HCT116 (cell line): Measurements from ENCODE around the gene RAB31. TPM values are rescaled to one million over a fixed set of nuclear protein-coding genes. Genes with fewer than 3 reads are reported as not detected.

Source experiments
- ATAC-seq: fragments of 200-7000 bp; cut with Tn5 transposase; 2 replicates; pipeline ENCODE4 v1.9.1; 2020; ENCODE audit warnings: mild to moderate bottlenecking, moderate library complexity
- BruUV-seq: library from RNA; stranded (reverse); fragments of 400-500 nt; replicated peaks from 2 replicates; lab custom pipeline; 2021; lab: Mats Ljungman, UMichigan
- CTCF ChIA-PET: fragments of 300-600 bp; sonication (Branson Sonifier 250); formaldehyde crosslinking; loops from one replicate; lab custom pipeline; 2021; ENCODE audit warnings: antibody characterized with exemption; lab: Charles Lee
- POLR2A ChIA-PET: fragments of 300-600, 350-600 bp; sonication (Branson Sonifier 250); formaldehyde crosslinking; loops from one replicate; lab custom pipeline; 2021; ENCODE audit warnings: antibody characterized with exemption; lab: Charles Lee
- RAD21 ChIA-PET, 2 experiments: fragments of 300-600 bp; sonication (Branson Sonifier 250); formaldehyde crosslinking; loops; one replicate each; lab custom pipeline; 2023; ENCODE audit warnings: low total read pairs in 2 of 2; ENCODE audit not compliant: uncharacterized antibody in 2 of 2, unreplicated experiment in 2 of 2, low non-redundant PET in 1 of 2; lab: Charles Lee
- DNase-seq: peaks from one replicate; pipeline ENCODE4 v3.0.0-alpha.2; 2010; ENCODE audit warnings: low read depth, low spot score
- H2AFZ ChIP-seq: fragments of 200-600 bp; shearing (Covaris generic), sonication (generic); 2 replicates; pipeline ENCODE4 v1.6.1; 2017; ENCODE audit warnings: low read depth, mixed run types, mixed read lengths, antibody characterized with exemption, low read length; ENCODE audit not compliant: poor library complexity, severe bottlenecking
- H3K27ac ChIP-seq: 2 replicates; pipeline ENCODE4 v1.5.1; 2012; ENCODE audit warnings: low read depth, low read length
- H3K27me3 ChIP-seq: fragments of 200-600 bp; sonication (generic); 2 replicates; pipeline ENCODE4 v1.6.1; 2016; ENCODE audit warnings: mixed run types, low read length, mixed read lengths; ENCODE audit not compliant: insufficient read depth
- H3K36me3 ChIP-seq, 2 experiments: fragments of 200-500 bp in 1 of 2; fragments of 200-600 bp in 1 of 2; sonication (Bioruptor generic) in 1 of 2; sonication (generic) in 1 of 2; 2 replicates each; pipeline versions ENCODE4 v1.5.1 to v1.6.1; 2014 to 2016; ENCODE audit warnings: low read length in 2 of 2, inconsistent platforms in 1 of 2, mixed read lengths in 1 of 2, mixed run types in 1 of 2; ENCODE audit not compliant: insufficient read depth in 2 of 2, control insufficient read depth in 1 of 2
- H3K4me1 ChIP-seq, 2 experiments: fragments of 200-600 bp in 1 of 2; sonication (generic) in 1 of 2; 2 replicates each; pipeline versions ENCODE4 v1.5.1 to v1.6.1; 2012 to 2017; ENCODE audit warnings: low read length in 2 of 2, inconsistent platforms in 1 of 2, mild to moderate bottlenecking in 1 of 2, mixed read lengths in 1 of 2, mixed run types in 1 of 2, moderate library complexity in 1 of 2; ENCODE audit not compliant: insufficient read depth in 2 of 2, control insufficient read depth in 1 of 2
- H3K4me2 ChIP-seq: fragments of 200-600 bp; sonication (generic); 2 replicates; pipeline ENCODE4 v1.6.1; 2017; ENCODE audit warnings: mixed run types, low read length, mixed read lengths
- H3K4me3 ChIP-seq, 2 experiments: fragments of 200-600 bp in 1 of 2; sonication (generic) in 1 of 2; replicated peaks in 1 of 2; 2 replicates each; pipeline ENCODE4 v1.5.1; 2011 to 2016; ENCODE audit warnings: low read length in 2 of 2, control low read depth in 1 of 2, low read depth in 1 of 2, mild to moderate bottlenecking in 1 of 2, mixed read lengths in 1 of 2, mixed run types in 1 of 2
- H3K79me2 ChIP-seq: fragments of 200-600 bp; sonication (generic); 2 replicates; pipeline ENCODE4 v1.6.1; 2017; ENCODE audit warnings: mild to moderate bottlenecking, mixed run types, low read length, moderate library complexity, mixed read lengths; ENCODE audit not compliant: insufficient read depth
- H3K9ac ChIP-seq: fragments of 200-600 bp; sonication (generic); 2 replicates; pipeline ENCODE4 v1.6.1; 2016; ENCODE audit warnings: low read length, mixed read lengths
- H3K9me2 ChIP-seq: fragments of 200-600 bp; sonication (generic), shearing (Covaris generic); 2 replicates; pipeline ENCODE4 v1.6.1; 2017; ENCODE audit warnings: mixed run types, mild to moderate bottlenecking, moderate library complexity; ENCODE audit not compliant: insufficient read depth
- H3K9me3 ChIP-seq, 2 experiments: fragments of 200-500 bp in 1 of 2; fragments of 200-600 bp in 1 of 2; sonication (Bioruptor generic) in 1 of 2; sonication (generic) in 1 of 2; 2 replicates each; pipeline ENCODE4 v1.6.1; 2014 to 2017; ENCODE audit warnings: low read length in 2 of 2, mixed read lengths in 2 of 2, inconsistent platforms in 1 of 2, low read depth in 1 of 2, mild to moderate bottlenecking in 1 of 2, mixed run types in 1 of 2, moderate library complexity in 1 of 2; ENCODE audit not compliant: control insufficient read depth in 1 of 2, insufficient read depth in 1 of 2
- H4K20me1 ChIP-seq: fragments of 200-600 bp; sonication (generic), shearing (Covaris generic); 2 replicates; pipeline ENCODE4 v1.6.1; 2017; ENCODE audit warnings: mixed run types, mild to moderate bottlenecking, moderate library complexity; ENCODE audit not compliant: insufficient read depth
- ATF3 ChIP-seq: IDR thresholded peaks from 2 replicates; pipeline ENCODE4 v1.6.1; 2012
- CBX3 ChIP-seq: IDR thresholded peaks from 2 replicates; pipeline ENCODE4 v1.6.1; 2012; ENCODE audit warnings: low read depth
- CEBPB ChIP-seq: IDR thresholded peaks from 2 replicates; pipeline ENCODE4 v1.6.1; 2012; ENCODE audit warnings: low read depth
- EGR1 ChIP-seq: IDR thresholded peaks from 2 replicates; pipeline ENCODE4 v1.6.1; 2012; ENCODE audit warnings: low read depth
- EZH2 ChIP-seq: fragments of 200-600 bp; sonication (generic); IDR thresholded peaks from 2 replicates; pipeline ENCODE4 v1.6.1; 2017; ENCODE audit warnings: antibody characterized with exemption, mixed run types
- JUND ChIP-seq: IDR thresholded peaks from 2 replicates; pipeline ENCODE4 v1.6.1; 2012
- MAX ChIP-seq: IDR thresholded peaks from 2 replicates; pipeline ENCODE4 v1.6.1; 2012
- POLR2A ChIP-seq: IDR thresholded peaks from 2 replicates; pipeline ENCODE4 v1.7.0; 2011; ENCODE audit warnings: borderline replicate concordance; ENCODE audit not compliant: insufficient read depth, insufficient read length; ENCODE audit errors: extremely low read depth
- SIN3A ChIP-seq: IDR thresholded peaks from 2 replicates; pipeline ENCODE4 v1.6.1; 2012; ENCODE audit warnings: low read depth
- SP1 ChIP-seq: IDR thresholded peaks from 2 replicates; pipeline ENCODE4 v1.6.1; 2012; ENCODE audit warnings: low read depth
- SRF ChIP-seq: IDR thresholded peaks from 2 replicates; pipeline ENCODE4 v1.6.1; 2012; ENCODE audit warnings: low read depth
- intact Hi-C: fragments of 100-400 bp; cut with micrococcal nuclease; formaldehyde crosslinking; loops from 2 replicates; pipeline ENCODE4 v1.10.0; 2022
- total RNA-seq: library from RNA; stranded (reverse); gene quantifications from one replicate; pipeline ENCODE4 v1.2.1, GENCODE V29; 2021; ENCODE audit not compliant: unreplicated experiment

The RAB31 gene
- total RNA-seq, 1 experiment from 2014 or later: 46.9 TPM

- TF ChIP-seq SP1 (no peak), CBX3 (no peak), SIN3A (no peak), JUND (no peak)
Observed at GRCh38 chr18:9763157-9763556, 55.1 kb downstream of the RAB31 start (continued).

DNA sequence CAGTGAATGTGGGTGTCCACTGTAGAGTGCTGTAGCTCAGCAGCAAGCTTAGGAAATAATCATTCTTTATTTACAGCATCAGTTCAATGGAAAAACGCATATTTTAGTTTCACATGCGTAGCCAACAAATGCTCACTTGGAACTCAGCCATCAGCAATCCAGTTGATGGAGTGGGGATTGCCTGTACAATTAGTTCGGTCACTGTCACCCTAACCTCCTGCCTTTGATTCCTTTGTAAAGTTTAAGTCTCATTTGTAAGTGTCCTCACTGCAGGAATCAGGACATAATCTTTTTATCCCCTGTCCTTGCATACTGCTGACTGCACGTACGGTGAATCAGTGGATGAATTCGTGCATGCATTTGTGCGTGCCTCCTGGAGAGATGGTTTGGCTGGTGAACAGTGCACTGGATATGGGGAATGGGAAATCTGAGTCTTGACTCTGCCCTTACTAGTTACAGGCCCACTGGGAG lies 55.9 kb downstream of the RAB31 start:
- Histone ChIP-seq H3K4me1 (no peaks in the 10 kb centered on the region), H4K20me1 (no peaks in the 10 kb centered on the region), H3K79me2 (no peaks in the 10 kb centered on the region), H3K4me2 (no peak overlapping the region), H3K9me2 (no peaks in the 10 kb centered on the region), H3K9ac (no peak overlapping the region), H2AFZ (no peak overlapping the region), H3K27me3 (no peaks in the 10 kb centered on the region), H3K27ac (no peak overlapping the region), H3K9me3 (no peaks in the 10 kb centered on the region), H3K4me3 (no peak overlapping the region), H3K36me3 (no peaks in the 10 kb centered on the region)
- no peak for ATAC-seq
- no peak for DNase-seq
- CTCF ChIA-PET: no interaction called here
- POLR2A ChIA-PET: no interaction called here
- BruUV-seq: no TSS peak
- intact Hi-C loops: no loop called here
- TF ChIP-seq EGR1 (no peak), ATF3 (no peak), MAX (no peak), EZH2 (no peak), SRF (no peak), CEBPB (no peak), POLR2A (no peak)
- RAD21 ChIA-PET: no interaction called here

DNA sequence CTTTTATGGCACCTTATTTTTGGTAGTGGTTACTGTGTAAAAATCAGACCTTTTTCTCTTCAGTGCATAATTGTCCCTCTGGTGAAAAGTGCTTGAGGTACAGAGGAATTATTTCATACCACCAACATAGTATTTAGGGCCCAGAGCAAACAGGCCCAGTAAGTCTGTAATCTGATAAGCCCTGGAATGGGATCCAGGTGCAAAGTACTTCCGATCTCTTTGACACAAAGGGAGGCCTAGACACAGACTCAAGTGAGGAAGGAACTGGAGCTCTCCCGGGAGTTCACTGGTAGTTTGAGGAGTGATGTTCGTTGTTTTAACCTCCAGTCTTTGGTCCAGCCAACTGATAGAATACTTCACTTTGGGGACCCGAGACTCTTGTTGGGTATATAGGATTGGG lies 57.4 kb downstream of the RAB31 start:
- no peaks in the 10 kb centered on the region for H3K27me3 ChIP-seq
- no peaks in the 10 kb centered on the region for H3K9me2 ChIP-seq
- no peaks in the 10 kb centered on the region for H3K9me3 ChIP-seq
- ATAC-seq (no peak), DNase-seq (no peak)
- ChIA-PET POLR2A (no interaction called here), CTCF (no interaction called here), RAD21 (no interaction called here)
- H3K4me2 ChIP-seq: no peak overlapping the region
- BruUV-seq: no TSS peak
- H3K4me1 ChIP-seq: peaks cover 0 to 3% of the 10 kb centered on the region in 2 experiments; a peak in 3 of 4 replicates
- no peak overlapping the region for H3K9ac ChIP-seq
- no peak overlapping the region for H3K27ac ChIP-seq
- TF ChIP-seq SP1 (no peak), CBX3 (no peak)
- peaks cover 4% of the 10 kb centered on the region; the same call in 1 of the 2 replicates for H3K79me2 ChIP-seq
- no peaks in the 10 kb centered on the region for H4K20me1 ChIP-seq
- no peak overlapping the region for H2AFZ ChIP-seq
- H3K36me3 ChIP-seq: no peaks in the 10 kb centered on the region
- no peak overlapping the region for H3K4me3 ChIP-seq
- intact Hi-C loops: no loop called here
